HG02763 (cell line): ENCODE measurements around the gene PNPLA2.

Source experiments
- ATAC-seq: cut with Tn5 transposase; IDR thresholded peaks from one replicate; pipeline ENCODE4 v1.9.1; 2021; ENCODE audit warnings: mild to moderate bottlenecking, moderate library complexity; ENCODE audit not compliant: unreplicated experiment

PNPLA2 gene

GRCh38 chr11:858053-858761 is 39.5 kb downstream of the PNPLA2 start:
- no peak for ATAC-seq

- no peak for ATAC-seq
These were observed 40.1 kb downstream of the PNPLA2 start for GRCh38 chr11:858762-859339.

GRCh38 chr11:859394-860131 is 40.8 kb downstream of the PNPLA2 start:
- no peak for ATAC-seq

GRCh38 chr11:860234-861104 is 41.8 kb downstream of the PNPLA2 start:
- no peak for ATAC-seq

GRCh38 chr11:861105-861479 is 42.4 kb downstream of the PNPLA2 start:
- no peak for ATAC-seq

- no peak for ATAC-seq
These were observed 43.5 kb downstream of the PNPLA2 start for GRCh38 chr11:862081-862661.

- no peak for ATAC-seq
These were observed 43.9 kb downstream of the PNPLA2 start for GRCh38 chr11:862696-863022.

GRCh38 chr11:863023-863909 is 44.6 kb downstream of the PNPLA2 start:
- no peak for ATAC-seq

GRCh38 chr11:863910-864827 is 45.5 kb downstream of the PNPLA2 start:
- ATAC-seq = no peak

GRCh38 chr11:864898-865297 is 46.2 kb downstream of the PNPLA2 start:
- no peak for ATAC-seq

GRCh38 chr11:865462-866430 is 47.0 kb downstream of the PNPLA2 start:
- no peak for ATAC-seq

- ATAC-seq = no peak
These were observed 47.8 kb downstream of the PNPLA2 start for GRCh38 chr11:866481-866880.

- ATAC-seq = no peak
These were observed 49.2 kb downstream of the PNPLA2 start for GRCh38 chr11:867856-868358.

GRCh38 chr11:868394-868793 is 49.7 kb downstream of the PNPLA2 start:
- ATAC-seq = no peak

GRCh38 chr11:868802-869201 is 50.1 kb downstream of the PNPLA2 start:
- no peak for ATAC-seq

GRCh38 chr11:869399-870126 is 50.8 kb downstream of the PNPLA2 start:
- ATAC-seq = no peak

- no peak for ATAC-seq
These were observed 51.4 kb downstream of the PNPLA2 start for GRCh38 chr11:870127-870413.
